K562 (cell line): ENCODE measurements around the gene HYOU1. TPM values are rescaled to one million over a fixed set of nuclear protein-coding genes. Genes with fewer than 3 reads are reported as not detected.
A peak's percentile ranks its signal among the peaks of the same experiment; 100 is the strongest.

Experiments used
- BCLAF1 ChIP-seq, 2 experiments: fragments of 450-650 bp in 1 of 2; IDR thresholded peaks; 2 replicates each; pipeline ENCODE4 v1.6.1; 2011 to 2017; ENCODE audit warnings: low read depth in 2 of 2, antibody characterized with exemption in 1 of 2, borderline replicate concordance in 1 of 2, low read length in 1 of 2, mild to moderate bottlenecking in 1 of 2, mixed read lengths in 1 of 2; ENCODE audit not compliant: control insufficient read depth in 1 of 2
- CTCF ChIP-seq, 3 experiments: IDR thresholded peaks in 2 of 3; conservative IDR thresholded peaks in 1 of 3; 2 replicates each; pipeline ENCODE4 v1.5.1; 2011 to 2012; ENCODE audit warnings: low read length in 3 of 3, mild to moderate bottlenecking in 3 of 3, control low read depth in 2 of 3, improper control_type of control experiment in 1 of 3, inconsistent platforms in 1 of 3, low read depth in 1 of 3, mixed read lengths in 1 of 3, moderate library complexity in 1 of 3; ENCODE audit not compliant: insufficient read depth in 2 of 3
- DNMT1 ChIP-seq: fragments of 450-650 bp; IDR thresholded peaks from 2 replicates; pipeline ENCODE4 v1.6.1; 2016; ENCODE audit warnings: antibody characterized with exemption, mild to moderate bottlenecking
- E2F1 ChIP-seq: sonication (generic); formaldehyde crosslinking; IDR thresholded peaks from 2 replicates; pipeline ENCODE4 v1.8.1; 2023; ENCODE audit warnings: mild to moderate bottlenecking, missing genetic modification reagents, moderate library complexity
- ERF ChIP-seq: fragments of 450-650 bp; formaldehyde crosslinking; IDR thresholded peaks from 2 replicates; pipeline ENCODE4 v1.4.0; 2020; ENCODE audit warnings: mild to moderate bottlenecking, mixed read lengths
- KDM2B ChIP-seq: fragments of 250-450 bp; sonication (Bioruptor Pico); IDR thresholded peaks from 2 replicates; pipeline ENCODE4 v1.8.0; 2021; ENCODE audit warnings: mild to moderate bottlenecking, moderate library complexity
- MLLT1 ChIP-seq, 2 experiments: fragments of 450-650 bp; IDR thresholded peaks; 2 replicates each; pipeline ENCODE4 v1.6.1; 2016
- POLR2B ChIP-seq: fragments of 450-650 bp; IDR thresholded peaks from 2 replicates; pipeline ENCODE4 v1.6.1; 2018; ENCODE audit warnings: low read depth; ENCODE audit not compliant: partially characterized antibody
- RNF2 ChIP-seq: sonication (generic); IDR thresholded peaks from 2 replicates; pipeline ENCODE4 v1.6.1; 2016
- SP1 ChIP-seq: sonication (generic); formaldehyde crosslinking; IDR thresholded peaks from 2 replicates; pipeline ENCODE4 v1.8.1; 2022; ENCODE audit warnings: mild to moderate bottlenecking, missing genetic modification reagents
- VEZF1 ChIP-seq: fragments of 200-800 bp; sonication (Bioruptor generic); IDR thresholded peaks from 2 replicates; pipeline ENCODE4 v1.6.1; 2017; ENCODE audit warnings: missing genetic modification characterization, missing compliant biosample characterization
- XRCC5 ChIP-seq: fragments of 200-400 bp; formaldehyde crosslinking; IDR thresholded peaks from 2 replicates; pipeline ENCODE4 v1.6.1; 2017; ENCODE audit warnings: low read depth, mild to moderate bottlenecking, low read length
- ZNF121 ChIP-seq: sonication (generic); formaldehyde crosslinking; conservative IDR thresholded peaks from 2 replicates; pipeline ENCODE4 v1.8.0; 2022; ENCODE audit warnings: missing genetic modification reagents
- ZNF583 ChIP-seq: fragments of 250-450 bp; sonication (Bioruptor Pico); IDR thresholded peaks from 2 replicates; pipeline ENCODE4 v1.4.0; 2020
- ZNF639 ChIP-seq, 2 experiments: fragments of 200-800 bp in 1 of 2; sonication (Bioruptor generic) in 1 of 2; sonication (generic) in 1 of 2; formaldehyde crosslinking in 1 of 2; IDR thresholded peaks in 1 of 2; conservative IDR thresholded peaks in 1 of 2; 2 replicates each; pipeline versions ENCODE4 v1.5.0 to v1.6.1; 2016 to 2020; ENCODE audit warnings: missing compliant biosample characterization in 1 of 2, missing genetic modification characterization in 1 of 2, missing genetic modification reagents in 1 of 2
- polyA plus RNA-seq, 8 experiments: library from polyadenylated mRNA; depleted of rRNA in 4 of 8; stranded (reverse) in 5 of 8; unstranded in 3 of 8; fragments of >200 nt; fragmentation: Nextera tagmentation in 2 of 8; fragmentation: Illumina TruSeq in 1 of 8; extraction: Ambion mirVana in 2 of 8; extraction: Trizol in 1 of 8; gene quantifications; 2 replicates each; pipeline versions ENCODE4 v1.2.1 to v1.2.3, GENCODE V29; 2011 to 2014; ENCODE audit warnings: inconsistent platforms in 1 of 8, missing spikeins in 1 of 8
- total RNA-seq, 7 experiments: library from RNA; depleted of rRNA in 6 of 7; stranded (reverse); fragments of >200 nt in 6 of 7; fragmentation: Illumina TruSeq in 2 of 7; extraction: Trizol in 2 of 7; gene quantifications; 2 replicates each; pipeline versions ENCODE4 v1.2.1 to v1.2.3, GENCODE V29; 2011 to 2021; ENCODE audit warnings: low replicate concordance in 1 of 7

The HYOU1 gene
- total and polyA plus RNA-seq, 9 of the 15 experiments (the other 6 are each of a cell fraction or from before 2014, with no cell fraction given) = 19.5 to 197 (median 128) TPM

- TF ChIP-seq POLR2B (peak; percentile 57), SP1 (CRISPR knock-in tag) (peak; percentile 95), VEZF1 (CRISPR knock-in tag) (peak; percentile 89), ZNF639 (CRISPR knock-in tag; conservative IDR thresholded peaks at IDR 0.05 in 1 of 2, IDR thresholded peaks at IDR 0.05 in 1 of 2) (0 out of 4 replicates have a peak, but pooled peaks of 1 of the 2 experiments have one; percentile 16), E2F1 (CRISPR knock-in tag) (0 out of 2 replicates have a peak, but pooled peaks have one; percentile 61), ZNF583 (CRISPR knock-in tag) (no peak), ERF (CRISPR knock-in tag) (0 out of 2 replicates have a peak, but pooled peaks have one; percentile 45), XRCC5 (peak; percentile 92; the same call in 1 of the 2 replicates), ZNF121 (CRISPR knock-in tag) (no peak), KDM2B (no peak), DNMT1 (0 out of 2 replicates have a peak, but pooled peaks have one; percentile 5), CTCF (IDR thresholded peaks at IDR 0.05 in 2 of 3, conservative IDR thresholded peaks at IDR 0.05 in 1 of 3; ENCODE audit: insufficient read depth in 2 of 3, low read depth in 1 of 3, low read length in 3 of 3) (peak; percentile 94 to 96 (median 95)), MLLT1 (IDR thresholded peaks at IDR 0.05) (0 out of 4 replicates have a peak, but pooled peaks of 1 of the 2 experiments have one; percentile 10), RNF2 (peak; percentile 94), BCLAF1 (IDR thresholded peaks at IDR 0.05; ENCODE audit: borderline replicate concordance in 1 of 2, control insufficient read depth in 1 of 2, low read depth in 2 of 2, low read length in 1 of 2) (0 out of 4 replicates have a peak, but pooled peaks of 1 of the 2 experiments have one; percentile 72)
These were observed 26.5 kb downstream of the HYOU1 start, which contains the start of gene SLC37A4 (continued) for GRCh38 chr11:119030329-119031047.
